GM11168 (cell line): ENCODE measurements around the gene RDH5.

Source experiments
- in situ Hi-C: fragments of 300-500 bp; cut with MboI; formaldehyde crosslinking; loops from one replicate; pipeline ENCODE4 v1.12.0; 2022; ENCODE audit warnings: low sequenced_read_pairs; ENCODE audit not compliant: unreplicated experiment

The RDH5 gene

DNA sequence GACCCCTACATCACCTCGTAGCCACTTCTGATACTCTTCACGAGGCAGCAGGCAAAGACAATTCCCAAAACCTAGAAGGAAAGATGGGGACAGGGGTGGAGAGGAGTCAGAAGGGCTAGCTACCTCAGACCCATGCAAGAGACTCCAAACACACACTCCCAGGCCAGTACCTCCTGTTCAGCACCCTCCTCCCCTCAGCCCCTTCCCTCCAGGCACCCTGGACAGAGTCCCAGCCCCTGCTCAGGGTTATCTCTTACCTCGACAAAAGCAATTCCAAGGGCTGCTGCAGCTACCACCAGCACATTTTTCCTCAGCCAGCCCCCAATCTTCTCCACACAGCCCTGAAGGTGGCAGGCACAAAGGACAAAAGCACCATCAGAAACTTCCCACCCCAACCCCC lies 5.4 kb downstream of the RDH5 start:
- in situ Hi-C loops = no loop called here

DNA sequence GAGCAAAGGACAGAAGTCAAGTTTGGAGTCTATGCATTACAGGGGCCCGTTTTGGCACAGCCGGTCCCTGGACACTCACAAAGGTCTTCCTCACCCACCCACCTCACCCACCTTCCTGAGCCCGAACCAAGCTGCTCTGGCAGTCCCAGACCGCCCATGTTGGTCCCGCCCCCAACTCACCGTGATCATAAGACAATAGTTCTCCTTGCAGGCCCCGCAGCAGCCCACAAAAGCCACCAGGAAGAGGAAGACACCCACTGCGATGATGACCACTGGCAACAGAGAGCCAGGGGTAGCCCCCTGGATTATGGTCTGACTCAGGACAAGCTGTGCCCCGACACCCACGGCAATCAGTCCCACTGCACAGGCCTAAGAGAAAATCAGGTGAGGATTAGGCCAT lies 6.8 kb downstream of the RDH5 start:
- in situ Hi-C loops = no loop called here

DNA sequence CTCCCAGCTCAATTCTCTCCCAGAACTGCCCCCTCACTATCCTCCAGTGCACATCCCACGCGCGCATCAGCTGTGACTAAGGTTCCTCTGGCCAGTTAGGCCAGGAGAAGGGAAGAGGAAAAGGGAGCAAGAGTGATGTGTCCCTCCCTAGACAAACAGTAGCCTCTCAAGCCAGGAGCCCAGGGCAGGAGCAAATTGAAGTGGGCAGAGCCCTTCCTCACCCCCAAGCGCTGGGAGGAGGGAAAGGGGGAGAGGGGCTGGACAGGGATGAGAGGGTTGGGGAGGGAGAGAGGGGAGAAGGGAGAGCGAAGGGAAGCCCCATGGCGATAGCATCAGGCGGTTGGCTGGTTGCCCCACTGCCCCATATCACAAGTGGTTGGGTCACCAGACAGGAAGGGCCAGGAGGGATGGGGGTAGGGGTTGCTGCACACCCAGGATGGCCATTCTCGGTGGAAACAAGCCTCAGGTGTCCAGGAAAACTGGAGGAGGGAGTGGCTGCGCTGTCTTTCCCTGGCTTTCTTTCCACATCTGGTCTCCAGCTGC lies 7.5 kb downstream of the RDH5 start:
- in situ Hi-C loops = no loop called here

- in situ Hi-C loops = no loop called here
Observed at GRCh38 chr12:55728186-55728938, 8.2 kb downstream of the RDH5 start.

DNA sequence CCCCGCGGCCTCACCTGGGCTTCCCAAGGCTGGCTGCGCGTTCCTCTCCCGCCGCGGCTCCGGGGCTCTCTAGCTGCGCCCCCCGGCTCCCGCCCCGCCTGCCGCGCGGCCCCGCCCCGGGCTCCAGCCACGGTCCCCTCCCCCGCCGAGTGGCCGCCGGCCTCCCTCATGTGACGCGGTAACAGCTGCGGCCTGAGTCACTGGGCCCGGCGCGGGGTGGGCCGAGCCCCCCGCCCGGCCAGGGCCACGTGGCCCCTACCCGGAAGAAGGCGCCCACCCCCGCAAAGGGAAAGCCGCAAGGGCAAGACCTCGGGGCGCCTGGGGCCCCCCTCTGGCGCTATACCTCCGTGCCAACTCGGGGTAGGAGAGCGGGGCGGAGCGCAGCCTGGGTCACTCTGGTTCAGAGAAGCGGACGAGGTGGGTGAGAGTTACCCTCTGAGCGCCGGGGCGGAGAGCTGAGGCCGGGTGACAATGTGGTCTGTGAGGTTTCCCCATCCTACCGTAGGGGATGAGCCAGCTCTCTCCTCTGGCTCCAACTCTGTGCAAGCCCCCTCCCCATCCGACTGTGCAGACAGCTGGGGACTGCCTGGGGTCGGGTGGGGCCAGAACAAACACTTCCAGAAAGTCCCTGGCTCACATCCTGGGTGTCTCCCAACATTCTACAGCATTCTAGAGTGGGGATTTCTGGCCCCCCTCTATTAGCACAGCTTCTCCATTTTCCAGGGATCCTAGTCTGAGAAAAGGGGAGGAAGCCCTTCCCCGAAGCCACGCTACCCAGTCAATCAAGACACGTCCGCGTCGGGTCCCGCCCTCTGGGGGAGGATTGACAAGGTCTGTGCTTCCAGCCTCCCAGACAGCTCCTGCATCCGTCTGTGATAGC lies 9.0 kb downstream of the RDH5 start, which contains the start of gene CD63:
Gene CD63 (minus strand): TSS at position 71 of the 880 bp plus-strand sequence. CDS start 668 bp downstream, outside the sequence.
- in situ Hi-C loops = no loop called here

DNA sequence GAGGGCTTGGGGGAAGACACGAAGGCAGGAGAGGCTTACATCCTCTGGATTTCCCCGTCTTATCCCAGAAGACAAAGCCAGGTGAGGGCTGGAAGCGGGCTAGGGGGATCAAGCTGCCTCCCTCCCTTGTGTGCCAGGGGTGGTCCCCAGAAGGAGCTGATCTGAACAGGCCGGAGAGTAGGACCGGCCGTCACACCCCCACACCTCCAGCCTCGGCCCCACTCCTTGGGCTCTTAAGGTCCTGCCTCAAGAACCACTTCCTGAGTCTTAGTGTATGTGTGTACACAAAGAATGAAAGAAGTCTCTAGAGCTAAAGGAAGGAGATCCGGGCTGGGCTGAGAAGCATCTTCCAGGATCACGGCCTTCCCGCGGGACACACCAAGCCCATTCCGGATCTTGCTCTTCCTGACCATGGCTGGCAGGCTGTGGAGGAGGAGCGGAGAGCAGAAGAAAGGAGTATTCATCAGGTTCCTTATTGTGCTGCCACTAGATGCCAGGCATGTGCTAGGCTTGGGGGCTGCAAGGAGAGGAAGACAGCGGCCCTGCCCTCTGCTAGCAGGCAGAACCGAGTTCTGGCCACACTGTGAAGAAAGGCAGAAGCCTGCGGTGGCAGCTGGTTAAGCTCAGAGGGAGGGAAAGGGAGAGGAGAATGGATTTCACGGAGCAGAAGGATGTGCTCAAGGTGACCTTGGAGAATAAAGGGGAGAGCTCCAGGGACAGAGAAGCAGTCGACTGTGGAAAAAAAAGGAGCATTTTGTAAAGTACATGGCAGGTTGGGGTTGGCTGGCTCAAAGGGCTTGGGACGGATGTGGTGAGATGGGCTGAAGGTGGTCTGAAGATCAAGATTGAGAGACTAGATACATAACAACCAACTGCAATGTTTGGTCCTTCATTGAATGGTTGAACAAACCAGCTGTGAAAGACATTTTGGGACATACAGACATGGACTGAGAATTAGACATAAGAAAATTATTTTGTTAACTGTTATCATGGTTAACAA lies 9.9 kb downstream of the RDH5 start:
- in situ Hi-C loops = loop anchor here (10.0 kb wide), 1 partner anchor 315 kb away; the partner anchor contains the start of gene RPS26

DNA sequence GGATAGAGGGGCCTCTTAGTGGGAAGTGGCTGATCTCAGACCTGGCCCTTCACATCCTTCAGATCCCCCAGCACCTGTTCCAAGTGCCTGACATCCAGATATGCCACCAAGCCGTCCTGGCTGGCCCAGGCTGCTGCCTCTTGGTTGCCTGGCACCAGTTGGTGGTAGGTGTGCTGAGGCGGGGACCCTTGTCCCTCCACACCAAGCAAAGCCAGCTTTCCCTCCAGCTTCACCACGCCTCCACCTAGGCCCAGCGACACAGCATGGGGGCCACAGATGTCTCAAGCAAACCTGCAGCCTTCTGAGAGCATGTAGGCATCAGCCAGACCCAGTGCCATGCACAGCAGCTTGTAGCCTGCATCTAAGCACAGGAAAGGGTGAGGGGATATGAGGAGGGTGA lies 12.1 kb downstream of the RDH5 start:
- in situ Hi-C loops = loop anchor here (10.0 kb wide), 1 partner anchor 313 kb away; the partner anchor contains the start of gene RPS26

DNA sequence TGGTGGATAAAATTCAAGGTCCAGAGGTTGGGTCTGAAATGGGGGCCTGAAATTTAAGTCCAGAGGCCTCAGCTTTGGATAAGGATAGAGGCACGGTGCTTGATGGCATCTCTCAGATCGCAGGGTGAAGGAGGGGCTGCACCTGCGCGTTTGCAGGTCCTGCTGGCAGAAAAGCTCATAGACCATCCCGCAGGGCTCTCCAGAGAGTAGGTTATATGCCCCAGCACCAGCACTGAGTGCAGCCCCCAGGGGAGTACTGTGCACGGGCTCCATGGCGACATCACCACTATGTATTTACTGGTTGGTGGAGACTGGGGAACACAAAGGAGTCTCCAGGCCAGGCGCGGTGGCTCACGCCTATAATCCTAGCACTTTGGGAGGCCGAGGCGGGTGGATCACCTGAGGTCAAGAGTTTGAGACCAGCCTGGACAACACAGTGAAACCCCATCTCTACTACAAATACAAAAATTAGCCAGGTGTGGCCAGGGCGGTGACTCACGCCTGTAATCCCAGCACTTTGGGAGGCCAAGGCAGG lies 12.9 kb downstream of the RDH5 start:
- in situ Hi-C loops = loop anchor here (10.0 kb wide), 1 partner anchor 312 kb away; the partner anchor contains the start of gene RPS26

DNA sequence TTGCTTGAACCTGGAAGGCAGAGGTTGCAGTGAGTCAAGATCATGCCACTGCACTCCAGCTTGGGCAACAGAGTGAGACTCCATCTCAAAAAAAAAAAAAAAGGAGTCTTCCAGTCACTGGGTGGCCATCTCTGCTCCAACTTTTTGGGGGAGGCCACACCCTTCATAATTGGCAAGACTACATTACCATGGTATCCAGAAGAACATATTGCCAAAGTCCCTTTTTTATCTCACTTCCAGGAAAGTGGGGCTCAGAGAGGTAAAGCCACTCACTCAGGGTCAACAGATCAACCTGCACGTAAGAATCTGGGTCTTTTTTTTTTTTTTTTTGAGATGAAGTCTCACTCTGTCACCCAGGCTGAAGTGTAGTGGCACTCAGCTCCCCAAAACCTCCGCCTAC lies 13.7 kb downstream of the RDH5 start:
- in situ Hi-C loops = loop anchor here (10.0 kb wide), 1 partner anchor 311 kb away; the partner anchor contains the start of gene RPS26

GRCh38 chr12:55734595-55734994 lies 14.4 kb downstream of the RDH5 start:
- in situ Hi-C loops = loop anchor here (10.0 kb wide), 1 partner anchor 310 kb away; the partner anchor contains the start of gene RPS26

DNA sequence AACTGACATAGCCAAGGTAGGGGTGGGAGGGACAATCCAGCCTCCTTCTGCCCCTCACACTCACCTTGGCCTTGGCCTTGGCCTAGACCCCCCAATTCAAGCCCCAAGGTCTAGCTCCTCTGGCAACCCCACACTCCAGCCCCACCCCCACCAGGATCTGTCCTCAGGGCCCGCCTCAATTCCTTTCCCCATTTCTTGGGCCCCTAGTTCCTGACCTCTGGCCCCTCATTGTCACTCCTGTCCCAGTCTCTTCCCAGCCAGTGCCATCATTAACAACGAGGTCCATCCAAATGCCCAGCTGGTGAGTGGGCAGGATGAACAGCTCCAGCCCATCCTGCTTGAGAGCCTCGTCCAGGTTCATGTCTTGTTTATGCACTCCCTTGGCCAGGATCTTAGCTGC lies 15.9 kb downstream of the RDH5 start:
- in situ Hi-C loops = loop anchor here (10.0 kb wide), 1 partner anchor 309 kb away; the partner anchor contains the start of gene RPS26

GRCh38 chr12:55736780-55737580 lies 16.8 kb downstream of the RDH5 start:
- in situ Hi-C loops = loop anchor here (10.0 kb wide), 1 partner anchor 308 kb away; the partner anchor contains the start of gene RPS26

- in situ Hi-C loops = loop anchor here (10.0 kb wide), 1 partner anchor 307 kb away; the partner anchor contains the start of gene RPS26
Observed at GRCh38 chr12:55737581-55738122, 17.5 kb downstream of the RDH5 start.

GRCh38 chr12:55738123-55739024 lies 18.2 kb downstream of the RDH5 start:
- in situ Hi-C loops = loop anchor here (10.0 kb wide), 1 partner anchor 306 kb away; the partner anchor contains the start of gene RPS26

DNA sequence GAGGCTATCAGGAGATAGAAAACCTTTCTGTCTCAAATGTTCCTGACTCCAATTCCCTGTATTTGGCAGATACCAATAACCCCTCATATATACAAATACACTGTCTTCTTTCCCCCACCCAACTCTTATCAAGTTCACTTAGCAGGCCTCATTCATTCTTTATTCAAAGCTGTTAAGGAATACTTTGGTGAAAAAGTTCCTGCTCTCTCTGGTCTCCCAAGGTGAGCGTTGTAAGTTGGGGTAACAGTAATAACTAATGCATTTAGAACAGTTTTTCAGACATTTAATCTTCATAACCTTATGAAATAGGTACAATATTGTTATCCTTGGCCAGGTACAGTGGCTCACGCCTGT lies 18.8 kb downstream of the RDH5 start:
- in situ Hi-C loops = loop anchor here (10.0 kb wide), 1 partner anchor 306 kb away; the partner anchor contains the start of gene RPS26

- in situ Hi-C loops = no loop called here
Observed at GRCh38 chr12:55741931-55742680, 21.9 kb downstream of the RDH5 start.
